Measurements from ENCODE around the gene CSK.

CSK gene

DNA sequence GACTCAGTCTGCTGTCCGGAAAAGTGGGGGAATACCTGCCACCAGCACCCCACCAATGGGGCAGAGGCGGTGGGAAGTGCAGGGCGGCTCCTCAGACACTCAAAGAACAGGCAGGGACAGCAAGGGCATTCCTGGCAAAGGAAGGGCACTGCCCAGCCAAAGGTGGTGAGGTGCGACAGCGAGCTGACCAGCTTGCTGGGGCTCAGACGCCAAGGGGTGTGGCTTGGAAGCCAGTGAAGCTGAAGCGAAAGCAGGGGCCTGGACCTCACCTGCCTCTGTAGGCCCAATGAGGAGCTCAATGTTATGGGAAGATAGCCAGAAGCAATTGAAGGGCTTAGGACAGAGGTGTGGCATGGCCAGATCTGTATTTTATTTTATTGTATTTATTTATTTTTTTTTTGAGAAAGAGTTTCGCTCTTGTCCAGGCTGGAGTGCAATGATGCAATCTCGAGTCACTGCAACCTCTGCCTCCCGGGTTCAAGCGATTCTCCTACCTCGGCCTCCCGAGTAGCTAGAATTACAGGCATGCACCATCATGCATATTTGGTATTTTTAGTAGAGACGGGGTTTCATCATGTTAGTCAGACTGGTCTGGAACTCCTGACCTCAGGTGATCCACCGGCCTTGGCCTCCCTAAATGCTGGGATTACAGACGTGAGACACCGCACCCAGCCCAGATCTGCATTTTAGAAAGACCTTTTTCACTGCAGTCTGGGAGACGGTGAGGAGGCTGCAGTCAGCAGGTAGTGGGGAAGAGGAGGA lies 26.4 kb downstream of the CSK start:
- no peak overlapping the region for H3K4me3 ChIP-seq (ENCODE audit: low read length)
- no peaks in the 10 kb centered on the region for H4K20me1 ChIP-seq (ENCODE audit: control insufficient read depth, insufficient read depth, low read depth, low read length)
- H3K79me2 ChIP-seq (ENCODE audit: control insufficient read depth, low read length): no peaks in the 10 kb centered on the region
- H3K4me1 ChIP-seq (ENCODE audit: control insufficient read depth, low read length): peaks cover 8% of the 10 kb centered on the region
- peaks cover 26% of the 10 kb centered on the region for H3F3A ChIP-seq (ENCODE audit: control insufficient read depth, insufficient read depth)
- peaks cover 18% of the 10 kb centered on the region for H3K36me3 ChIP-seq (ENCODE audit: control insufficient read depth, low read length)
- H3K27ac ChIP-seq (ENCODE audit: low read depth, low read length): no peak overlapping the region
- no peaks in the 10 kb centered on the region for H3K9me3 ChIP-seq (ENCODE audit: control insufficient read depth, insufficient read depth, low read length)
- TF ChIP-seq, protein P1, sequence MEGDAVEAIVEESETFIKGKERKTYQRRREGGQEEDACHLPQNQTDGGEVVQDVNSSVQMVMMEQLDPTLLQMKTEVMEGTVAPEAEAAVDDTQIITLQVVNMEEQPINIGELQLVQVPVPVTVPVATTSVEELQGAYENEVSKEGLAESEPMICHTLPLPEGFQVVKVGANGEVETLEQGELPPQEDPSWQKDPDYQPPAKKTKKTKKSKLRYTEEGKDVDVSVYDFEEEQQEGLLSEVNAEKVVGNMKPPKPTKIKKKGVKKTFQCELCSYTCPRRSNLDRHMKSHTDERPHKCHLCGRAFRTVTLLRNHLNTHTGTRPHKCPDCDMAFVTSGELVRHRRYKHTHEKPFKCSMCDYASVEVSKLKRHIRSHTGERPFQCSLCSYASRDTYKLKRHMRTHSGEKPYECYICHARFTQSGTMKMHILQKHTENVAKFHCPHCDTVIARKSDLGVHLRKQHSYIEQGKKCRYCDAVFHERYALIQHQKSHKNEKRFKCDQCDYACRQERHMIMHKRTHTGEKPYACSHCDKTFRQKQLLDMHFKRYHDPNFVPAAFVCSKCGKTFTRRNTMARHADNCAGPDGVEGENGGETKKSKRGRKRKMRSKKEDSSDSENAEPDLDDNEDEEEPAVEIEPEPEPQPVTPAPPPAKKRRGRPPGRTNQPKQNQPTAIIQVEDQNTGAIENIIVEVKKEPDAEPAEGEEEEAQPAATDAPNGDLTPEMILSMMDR (IDR thresholded peaks at IDR 0.05; ENCODE audit: low read depth, low read length, poor library complexity, severe bottlenecking): no peak
- TF ChIP-seq EZH2phosphoT487 (IDR thresholded peaks at IDR 0.05; ENCODE audit: borderline replicate concordance, low read length): no peak
- no peaks in the 10 kb centered on the region for H3K9me2 ChIP-seq (replicated peaks; ENCODE audit: control insufficient read depth, low read length)
- peaks cover 8% of the 10 kb centered on the region for H3K27me3 ChIP-seq (ENCODE audit: control insufficient read depth, low read length)
- no peak overlapping the region for H3K4me2 ChIP-seq (ENCODE audit: low read length)

DNA sequence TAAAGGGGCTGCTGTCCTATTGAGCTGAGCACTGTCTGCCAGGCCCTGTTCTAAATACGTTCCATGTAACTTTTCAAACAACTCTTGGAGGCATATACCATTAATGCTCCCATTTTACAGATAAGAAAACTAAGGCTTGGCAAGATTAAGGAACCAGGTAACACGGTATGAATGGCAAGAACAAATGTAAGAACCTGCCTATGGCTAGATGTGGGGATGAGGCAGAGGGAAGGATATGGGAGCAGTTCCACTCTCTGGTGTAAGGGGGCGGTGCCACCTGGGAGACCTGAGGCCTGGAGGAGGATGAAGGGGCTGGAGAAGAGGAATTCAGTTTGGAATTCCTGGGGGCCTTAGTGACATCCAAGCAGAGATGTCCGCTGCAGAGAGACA lies 27.0 kb downstream of the CSK start:
- H3K27ac ChIP-seq (ENCODE audit: low read depth, low read length): no peak overlapping the region
- H3K9me2 ChIP-seq (replicated peaks; ENCODE audit: control insufficient read depth, low read length): no peaks in the 10 kb centered on the region
- H3F3A ChIP-seq (ENCODE audit: control insufficient read depth, insufficient read depth): peaks cover 26% of the 10 kb centered on the region
- no peaks in the 10 kb centered on the region for H3K9me3 ChIP-seq (ENCODE audit: control insufficient read depth, insufficient read depth, low read length)
- peaks cover 12% of the 10 kb centered on the region for H3K36me3 ChIP-seq (ENCODE audit: control insufficient read depth, low read length)
- TF ChIP-seq, protein P1 (IDR thresholded peaks at IDR 0.05; ENCODE audit: low read depth, low read length, poor library complexity, severe bottlenecking): peak; percentile 19
- TF ChIP-seq EZH2phosphoT487 (IDR thresholded peaks at IDR 0.05; ENCODE audit: borderline replicate concordance, low read length): no peak
- no peaks in the 10 kb centered on the region for H3K79me2 ChIP-seq (ENCODE audit: control insufficient read depth, low read length)
- H3K4me2 ChIP-seq (ENCODE audit: low read length): no peak overlapping the region
- no peak overlapping the region for H3K4me3 ChIP-seq (ENCODE audit: low read length)
- no peaks in the 10 kb centered on the region for H4K20me1 ChIP-seq (ENCODE audit: control insufficient read depth, insufficient read depth, low read depth, low read length)
- H3K27me3 ChIP-seq (ENCODE audit: control insufficient read depth, low read length): peaks cover 8% of the 10 kb centered on the region
- peaks cover 8% of the 10 kb centered on the region for H3K4me1 ChIP-seq (ENCODE audit: control insufficient read depth, low read length)

DNA sequence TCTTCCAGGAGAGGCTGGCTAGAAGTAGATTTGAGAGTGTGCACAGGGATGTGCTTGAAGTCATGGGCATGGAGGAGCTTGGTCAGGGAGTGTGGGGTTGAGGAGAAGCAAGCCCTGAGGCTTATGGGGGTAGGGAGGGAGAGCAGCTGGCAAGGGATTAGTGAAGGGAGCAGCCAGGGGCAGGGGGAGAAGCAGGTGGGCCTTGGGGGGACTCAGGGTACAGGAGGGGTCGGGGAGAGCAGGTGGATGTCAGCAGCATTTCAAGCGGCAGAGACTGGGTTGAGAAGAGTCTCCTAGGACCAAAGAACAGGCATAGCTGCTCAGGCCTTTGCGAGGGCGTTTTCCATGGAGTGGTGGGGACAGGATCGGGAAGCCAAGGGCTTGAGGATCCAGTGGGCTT lies 27.4 kb downstream of the CSK start:
- TF ChIP-seq, protein P1 (IDR thresholded peaks at IDR 0.05; ENCODE audit: low read depth, low read length, poor library complexity, severe bottlenecking): no peak
- no peak for TF ChIP-seq EZH2phosphoT487 (IDR thresholded peaks at IDR 0.05; ENCODE audit: borderline replicate concordance, low read length)
- Histone ChIP-seq H4K20me1 (ENCODE audit: control insufficient read depth, insufficient read depth, low read depth, low read length) (no peaks in the 10 kb centered on the region), H3K4me1 (ENCODE audit: control insufficient read depth, low read length) (peaks cover 8% of the 10 kb centered on the region), H3F3A (ENCODE audit: control insufficient read depth, insufficient read depth) (peaks cover 22% of the 10 kb centered on the region), H3K79me2 (ENCODE audit: control insufficient read depth, low read length) (no peaks in the 10 kb centered on the region), H3K36me3 (ENCODE audit: control insufficient read depth, low read length) (peaks cover 8% of the 10 kb centered on the region), H3K9me3 (ENCODE audit: control insufficient read depth, insufficient read depth, low read length) (no peaks in the 10 kb centered on the region), H3K27me3 (ENCODE audit: control insufficient read depth, low read length) (peaks cover 8% of the 10 kb centered on the region), H3K4me2 (ENCODE audit: low read length) (no peak overlapping the region), H3K27ac (ENCODE audit: low read depth, low read length) (no peak overlapping the region), H3K9me2 (replicated peaks; ENCODE audit: control insufficient read depth, low read length) (no peaks in the 10 kb centered on the region), H3K4me3 (ENCODE audit: low read length) (no peak overlapping the region)

All from DOHH2 (cell line).